ENCODE results near the gene VRTN. TPM values are rescaled to one million over a fixed set of nuclear protein-coding genes. Genes with fewer than 3 reads are reported as not detected.

The VRTN gene
- total and polyA plus RNA-seq, 9 of the 15 experiments (the other 6 are each of a cell fraction or from before 2014, with no cell fraction given) = 0.05 to 0.09 (median 0.06) TPM; not detected in 6

DNA sequence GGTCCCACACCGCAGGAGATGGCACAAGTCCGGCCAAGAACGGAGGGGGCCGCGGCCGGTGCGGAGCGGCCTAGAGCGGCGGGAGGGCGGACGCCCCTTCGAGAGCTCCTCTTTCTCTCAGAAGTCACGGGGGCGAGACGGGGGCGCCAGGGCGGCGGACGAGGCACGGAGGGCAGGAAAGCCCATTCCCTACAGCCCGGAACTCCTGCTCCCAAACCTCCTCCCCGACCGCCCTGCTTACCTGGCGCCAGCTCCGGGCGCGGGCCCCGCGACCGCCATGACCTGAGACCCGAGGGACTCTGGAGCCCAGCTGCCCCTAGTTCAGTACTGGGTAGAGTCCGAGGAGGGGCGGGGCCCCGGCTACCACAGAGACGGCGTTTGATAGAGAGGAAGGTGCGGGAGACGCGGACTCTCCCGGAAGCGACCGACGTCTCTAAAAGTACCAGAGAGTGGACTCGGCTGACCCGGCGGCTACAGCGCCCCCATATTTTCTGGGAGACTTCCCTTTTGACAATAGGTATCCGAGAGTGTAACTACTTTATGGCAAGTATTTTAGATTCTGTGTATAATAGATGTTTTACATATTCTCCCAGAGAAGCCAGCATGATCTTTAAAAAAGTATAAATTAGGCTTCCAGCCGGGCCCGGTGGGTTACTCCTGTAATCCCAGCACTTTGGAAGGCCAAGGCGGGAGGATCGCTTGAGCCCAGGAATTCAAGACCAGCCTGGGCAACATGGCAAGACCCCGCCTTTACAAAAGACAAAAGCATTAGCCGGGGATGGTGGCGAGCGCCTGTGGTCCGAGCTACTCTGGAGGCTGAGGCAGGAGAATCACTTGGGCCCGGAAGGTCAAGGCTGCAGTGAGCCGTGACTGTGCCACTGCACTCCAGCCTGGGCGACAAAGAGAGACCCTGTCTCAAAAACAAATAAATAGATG is 45.4 kb upstream of the VRTN start, which contains the start of gene ABCD4 (continued):
- no peak for TF ChIP-seq TCF7 (IDR thresholded peaks at IDR 0.05; ENCODE audit: borderline replicate concordance)
- TF ChIP-seq KDM2B (CRISPR knock-in tag; IDR thresholded peaks at IDR 0.05) = no peak
- no peak for TF ChIP-seq GATAD2A (IDR thresholded peaks at IDR 0.05)
- TF ChIP-seq SNIP1 (IDR thresholded peaks at IDR 0.05; ENCODE audit: low read depth) = peak; percentile 95
- TF ChIP-seq, protein P1, sequence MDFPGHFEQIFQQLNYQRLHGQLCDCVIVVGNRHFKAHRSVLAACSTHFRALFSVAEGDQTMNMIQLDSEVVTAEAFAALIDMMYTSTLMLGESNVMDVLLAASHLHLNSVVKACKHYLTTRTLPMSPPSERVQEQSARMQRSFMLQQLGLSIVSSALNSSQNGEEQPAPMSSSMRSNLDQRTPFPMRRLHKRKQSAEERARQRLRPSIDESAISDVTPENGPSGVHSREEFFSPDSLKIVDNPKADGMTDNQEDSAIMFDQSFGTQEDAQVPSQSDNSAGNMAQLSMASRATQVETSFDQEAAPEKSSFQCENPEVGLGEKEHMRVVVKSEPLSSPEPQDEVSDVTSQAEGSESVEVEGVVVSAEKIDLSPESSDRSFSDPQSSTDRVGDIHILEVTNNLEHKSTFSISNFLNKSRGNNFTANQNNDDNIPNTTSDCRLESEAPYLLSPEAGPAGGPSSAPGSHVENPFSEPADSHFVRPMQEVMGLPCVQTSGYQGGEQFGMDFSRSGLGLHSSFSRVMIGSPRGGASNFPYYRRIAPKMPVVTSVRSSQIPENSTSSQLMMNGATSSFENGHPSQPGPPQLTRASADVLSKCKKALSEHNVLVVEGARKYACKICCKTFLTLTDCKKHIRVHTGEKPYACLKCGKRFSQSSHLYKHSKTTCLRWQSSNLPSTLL (IDR thresholded peaks at IDR 0.05) = no peak
- no peak for TF ChIP-seq U2AF2 (optimal IDR thresholded peaks at IDR 0.05; ENCODE audit: low read depth, low read length)
- no peak for TF ChIP-seq GTF2F1 (IDR thresholded peaks at IDR 0.05; ENCODE audit: low read depth, low read length)
- peak; percentile 80 for TF ChIP-seq SUPT5H (IDR thresholded peaks at IDR 0.05)
- no peak for TF ChIP-seq RBM34 (IDR thresholded peaks at IDR 0.05; ENCODE audit: borderline replicate concordance, insufficient read depth, low read length)
- TF ChIP-seq KHSRP (IDR thresholded peaks at IDR 0.05) = no peak
- TF ChIP-seq, protein P2, sequence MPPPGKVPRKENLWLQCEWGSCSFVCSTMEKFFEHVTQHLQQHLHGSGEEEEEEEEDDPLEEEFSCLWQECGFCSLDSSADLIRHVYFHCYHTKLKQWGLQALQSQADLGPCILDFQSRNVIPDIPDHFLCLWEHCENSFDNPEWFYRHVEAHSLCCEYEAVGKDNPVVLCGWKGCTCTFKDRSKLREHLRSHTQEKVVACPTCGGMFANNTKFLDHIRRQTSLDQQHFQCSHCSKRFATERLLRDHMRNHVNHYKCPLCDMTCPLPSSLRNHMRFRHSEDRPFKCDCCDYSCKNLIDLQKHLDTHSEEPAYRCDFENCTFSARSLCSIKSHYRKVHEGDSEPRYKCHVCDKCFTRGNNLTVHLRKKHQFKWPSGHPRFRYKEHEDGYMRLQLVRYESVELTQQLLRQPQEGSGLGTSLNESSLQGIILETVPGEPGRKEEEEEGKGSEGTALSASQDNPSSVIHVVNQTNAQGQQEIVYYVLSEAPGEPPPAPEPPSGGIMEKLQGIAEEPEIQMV (tag; conservative IDR thresholded peaks at IDR 0.05; ENCODE audit: low read depth) = no peak
- TF ChIP-seq, protein P3, sequence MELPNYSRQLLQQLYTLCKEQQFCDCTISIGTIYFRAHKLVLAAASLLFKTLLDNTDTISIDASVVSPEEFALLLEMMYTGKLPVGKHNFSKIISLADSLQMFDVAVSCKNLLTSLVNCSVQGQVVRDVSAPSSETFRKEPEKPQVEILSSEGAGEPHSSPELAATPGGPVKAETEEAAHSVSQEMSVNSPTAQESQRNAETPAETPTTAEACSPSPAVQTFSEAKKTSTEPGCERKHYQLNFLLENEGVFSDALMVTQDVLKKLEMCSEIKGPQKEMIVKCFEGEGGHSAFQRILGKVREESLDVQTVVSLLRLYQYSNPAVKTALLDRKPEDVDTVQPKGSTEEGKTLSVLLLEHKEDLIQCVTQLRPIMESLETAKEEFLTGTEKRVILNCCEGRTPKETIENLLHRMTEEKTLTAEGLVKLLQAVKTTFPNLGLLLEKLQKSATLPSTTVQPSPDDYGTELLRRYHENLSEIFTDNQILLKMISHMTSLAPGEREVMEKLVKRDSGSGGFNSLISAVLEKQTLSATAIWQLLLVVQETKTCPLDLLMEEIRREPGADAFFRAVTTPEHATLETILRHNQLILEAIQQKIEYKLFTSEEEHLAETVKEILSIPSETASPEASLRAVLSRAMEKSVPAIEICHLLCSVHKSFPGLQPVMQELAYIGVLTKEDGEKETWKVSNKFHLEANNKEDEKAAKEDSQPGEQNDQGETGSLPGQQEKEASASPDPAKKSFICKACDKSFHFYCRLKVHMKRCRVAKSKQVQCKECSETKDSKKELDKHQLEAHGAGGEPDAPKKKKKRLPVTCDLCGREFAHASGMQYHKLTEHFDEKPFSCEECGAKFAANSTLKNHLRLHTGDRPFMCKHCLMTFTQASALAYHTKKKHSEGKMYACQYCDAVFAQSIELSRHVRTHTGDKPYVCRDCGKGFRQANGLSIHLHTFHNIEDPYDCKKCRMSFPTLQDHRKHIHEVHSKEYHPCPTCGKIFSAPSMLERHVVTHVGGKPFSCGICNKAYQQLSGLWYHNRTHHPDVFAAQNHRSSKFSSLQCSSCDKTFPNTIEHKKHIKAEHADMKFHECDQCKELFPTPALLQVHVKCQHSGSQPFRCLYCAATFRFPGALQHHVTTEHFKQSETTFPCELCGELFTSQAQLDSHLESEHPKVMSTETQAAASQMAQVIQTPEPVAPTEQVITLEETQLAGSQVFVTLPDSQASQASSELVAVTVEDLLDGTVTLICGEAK (IDR thresholded peaks at IDR 0.05) = peak; percentile 84
- TF ChIP-seq, protein P3 (CRISPR knock-in tag; IDR thresholded peaks at IDR 0.05) = no peak
- TF ChIP-seq ZNF12 (CRISPR knock-in tag; IDR thresholded peaks at IDR 0.05) = no peak
- no peak for TF ChIP-seq NFE2L1 (tag; IDR thresholded peaks at IDR 0.05; ENCODE audit: borderline replicate concordance, low read depth)
- no peak for TF ChIP-seq MECOM (CRISPR knock-in tag; IDR thresholded peaks at IDR 0.05)
- TF ChIP-seq C11orf30 (IDR thresholded peaks at IDR 0.05; ENCODE audit: low read depth) = no peak
